ENCODE results near the gene KRTAP5-2.

Gene KRTAP5-2

GRCh38 chr11:1556278-1556902, 41.7 kb downstream of the KRTAP5-2 start:
- DNase-seq (ENCODE audit: low spot score), result no peak

GRCh38 chr11:1555713-1556153, 42.4 kb downstream of the KRTAP5-2 start:
- DNase-seq (ENCODE audit: low spot score), result no peak

GRCh38 chr11:1554981-1555712, 42.9 kb downstream of the KRTAP5-2 start:
- DNase-seq (ENCODE audit: low spot score), result no peak

GRCh38 chr11:1553808-1554594, 44.1 kb downstream of the KRTAP5-2 start:
- DNase-seq (ENCODE audit: low spot score), result no peak

- DNase-seq (ENCODE audit: low spot score), result no peak
Observed at GRCh38 chr11:1549338-1550330, 48.5 kb downstream of the KRTAP5-2 start.

GRCh38 chr11:1548221-1549070, 49.6 kb downstream of the KRTAP5-2 start:
- peak; percentile 75 for DNase-seq (ENCODE audit: low spot score)

- no peak for DNase-seq (ENCODE audit: low spot score)
Observed at GRCh38 chr11:1547467-1548098, 50.5 kb downstream of the KRTAP5-2 start.
